HCT116 (cell line): ENCODE results near the gene TSPAN5. TPM values are rescaled to one million over a fixed set of nuclear protein-coding genes. Genes with fewer than 3 reads are reported as not detected.

ENCODE experiments used
- ATAC-seq: fragments of 200-7000 bp; cut with Tn5 transposase; 2 replicates; pipeline ENCODE4 v1.9.1; 2020; ENCODE audit warnings: mild to moderate bottlenecking, moderate library complexity
- BruUV-seq: library from RNA; stranded (reverse); fragments of 400-500 nt; replicated peaks from 2 replicates; lab custom pipeline; 2021; lab: Mats Ljungman, UMichigan
- CTCF ChIA-PET: fragments of 300-600 bp; sonication (Branson Sonifier 250); formaldehyde crosslinking; loops from one replicate; lab custom pipeline; 2021; ENCODE audit warnings: antibody characterized with exemption; lab: Charles Lee
- POLR2A ChIA-PET: fragments of 300-600, 350-600 bp; sonication (Branson Sonifier 250); formaldehyde crosslinking; loops from one replicate; lab custom pipeline; 2021; ENCODE audit warnings: antibody characterized with exemption; lab: Charles Lee
- RAD21 ChIA-PET, 2 experiments: fragments of 300-600 bp; sonication (Branson Sonifier 250); formaldehyde crosslinking; loops; one replicate each; lab custom pipeline; 2023; ENCODE audit warnings: low total read pairs in 2 of 2; ENCODE audit not compliant: uncharacterized antibody in 2 of 2, unreplicated experiment in 2 of 2, low non-redundant PET in 1 of 2; lab: Charles Lee
- DNase-seq: peaks from one replicate; pipeline ENCODE4 v3.0.0-alpha.2; 2010; ENCODE audit warnings: low read depth, low spot score
- H2AFZ ChIP-seq: fragments of 200-600 bp; shearing (Covaris generic), sonication (generic); 2 replicates; pipeline ENCODE4 v1.6.1; 2017; ENCODE audit warnings: low read depth, mixed run types, mixed read lengths, antibody characterized with exemption, low read length; ENCODE audit not compliant: poor library complexity, severe bottlenecking
- H3K27ac ChIP-seq: 2 replicates; pipeline ENCODE4 v1.5.1; 2012; ENCODE audit warnings: low read depth, low read length
- H3K27me3 ChIP-seq: fragments of 200-600 bp; sonication (generic); 2 replicates; pipeline ENCODE4 v1.6.1; 2016; ENCODE audit warnings: mixed run types, low read length, mixed read lengths; ENCODE audit not compliant: insufficient read depth
- H3K36me3 ChIP-seq, 2 experiments: fragments of 200-500 bp in 1 of 2; fragments of 200-600 bp in 1 of 2; sonication (Bioruptor generic) in 1 of 2; sonication (generic) in 1 of 2; 2 replicates each; pipeline versions ENCODE4 v1.5.1 to v1.6.1; 2014 to 2016; ENCODE audit warnings: low read length in 2 of 2, inconsistent platforms in 1 of 2, mixed read lengths in 1 of 2, mixed run types in 1 of 2; ENCODE audit not compliant: insufficient read depth in 2 of 2, control insufficient read depth in 1 of 2
- H3K4me1 ChIP-seq, 2 experiments: fragments of 200-600 bp in 1 of 2; sonication (generic) in 1 of 2; 2 replicates each; pipeline versions ENCODE4 v1.5.1 to v1.6.1; 2012 to 2017; ENCODE audit warnings: low read length in 2 of 2, inconsistent platforms in 1 of 2, mild to moderate bottlenecking in 1 of 2, mixed read lengths in 1 of 2, mixed run types in 1 of 2, moderate library complexity in 1 of 2; ENCODE audit not compliant: insufficient read depth in 2 of 2, control insufficient read depth in 1 of 2
- H3K4me2 ChIP-seq: fragments of 200-600 bp; sonication (generic); 2 replicates; pipeline ENCODE4 v1.6.1; 2017; ENCODE audit warnings: mixed run types, low read length, mixed read lengths
- H3K4me3 ChIP-seq, 2 experiments: fragments of 200-600 bp in 1 of 2; sonication (generic) in 1 of 2; replicated peaks in 1 of 2; 2 replicates each; pipeline ENCODE4 v1.5.1; 2011 to 2016; ENCODE audit warnings: low read length in 2 of 2, control low read depth in 1 of 2, low read depth in 1 of 2, mild to moderate bottlenecking in 1 of 2, mixed read lengths in 1 of 2, mixed run types in 1 of 2
- H3K79me2 ChIP-seq: fragments of 200-600 bp; sonication (generic); 2 replicates; pipeline ENCODE4 v1.6.1; 2017; ENCODE audit warnings: mild to moderate bottlenecking, mixed run types, low read length, moderate library complexity, mixed read lengths; ENCODE audit not compliant: insufficient read depth
- H3K9ac ChIP-seq: fragments of 200-600 bp; sonication (generic); 2 replicates; pipeline ENCODE4 v1.6.1; 2016; ENCODE audit warnings: low read length, mixed read lengths
- H3K9me2 ChIP-seq: fragments of 200-600 bp; sonication (generic), shearing (Covaris generic); 2 replicates; pipeline ENCODE4 v1.6.1; 2017; ENCODE audit warnings: mixed run types, mild to moderate bottlenecking, moderate library complexity; ENCODE audit not compliant: insufficient read depth
- H3K9me3 ChIP-seq, 2 experiments: fragments of 200-500 bp in 1 of 2; fragments of 200-600 bp in 1 of 2; sonication (Bioruptor generic) in 1 of 2; sonication (generic) in 1 of 2; 2 replicates each; pipeline ENCODE4 v1.6.1; 2014 to 2017; ENCODE audit warnings: low read length in 2 of 2, mixed read lengths in 2 of 2, inconsistent platforms in 1 of 2, low read depth in 1 of 2, mild to moderate bottlenecking in 1 of 2, mixed run types in 1 of 2, moderate library complexity in 1 of 2; ENCODE audit not compliant: control insufficient read depth in 1 of 2, insufficient read depth in 1 of 2
- H4K20me1 ChIP-seq: fragments of 200-600 bp; sonication (generic), shearing (Covaris generic); 2 replicates; pipeline ENCODE4 v1.6.1; 2017; ENCODE audit warnings: mixed run types, mild to moderate bottlenecking, moderate library complexity; ENCODE audit not compliant: insufficient read depth
- CBX3 ChIP-seq: IDR thresholded peaks from 2 replicates; pipeline ENCODE4 v1.6.1; 2012; ENCODE audit warnings: low read depth
- CEBPB ChIP-seq: IDR thresholded peaks from 2 replicates; pipeline ENCODE4 v1.6.1; 2012; ENCODE audit warnings: low read depth
- EGR1 ChIP-seq: IDR thresholded peaks from 2 replicates; pipeline ENCODE4 v1.6.1; 2012; ENCODE audit warnings: low read depth
- EZH2phosphoT487 ChIP-seq: fragments of 200-600 bp; IDR thresholded peaks from 2 replicates; pipeline ENCODE4 v1.6.1; 2018; ENCODE audit warnings: antibody characterized with exemption, borderline replicate concordance
- JUND ChIP-seq: IDR thresholded peaks from 2 replicates; pipeline ENCODE4 v1.6.1; 2012
- POLR2A ChIP-seq: IDR thresholded peaks from 2 replicates; pipeline ENCODE4 v1.7.0; 2011; ENCODE audit warnings: borderline replicate concordance; ENCODE audit not compliant: insufficient read depth, insufficient read length; ENCODE audit errors: extremely low read depth
- RAD21 ChIP-seq: IDR thresholded peaks from 2 replicates; pipeline ENCODE4 v1.6.1; 2012; ENCODE audit warnings: low read depth, mild to moderate bottlenecking
- SP1 ChIP-seq: IDR thresholded peaks from 2 replicates; pipeline ENCODE4 v1.6.1; 2012; ENCODE audit warnings: low read depth
- TCF7L2 ChIP-seq: IDR thresholded peaks from 2 replicates; pipeline ENCODE4 v1.7.0; 2011; ENCODE audit warnings: borderline replicate concordance, inconsistent platforms; ENCODE audit not compliant: insufficient read depth, insufficient read length; ENCODE audit errors: extremely low read depth
- ZFX ChIP-seq: fragments of 450-650 bp; IDR thresholded peaks from 2 replicates; pipeline ENCODE4 v1.6.1; 2017
- intact Hi-C: fragments of 100-400 bp; cut with micrococcal nuclease; formaldehyde crosslinking; loops from 2 replicates; pipeline ENCODE4 v1.10.0; 2022
- total RNA-seq: library from RNA; stranded (reverse); gene quantifications from one replicate; pipeline ENCODE4 v1.2.1, GENCODE V29; 2021; ENCODE audit not compliant: unreplicated experiment
- TF ChIP-seq, protein P1 (sequence below): IDR thresholded peaks from 2 replicates; pipeline ENCODE4 v1.6.1; 2012
- TF ChIP-seq, protein P2 (sequence below): IDR thresholded peaks from 2 replicates; pipeline ENCODE4 v1.6.1; 2012

The TSPAN5 gene
- total RNA-seq, 1 experiment from 2014 or later: 56.8 TPM

DNA sequence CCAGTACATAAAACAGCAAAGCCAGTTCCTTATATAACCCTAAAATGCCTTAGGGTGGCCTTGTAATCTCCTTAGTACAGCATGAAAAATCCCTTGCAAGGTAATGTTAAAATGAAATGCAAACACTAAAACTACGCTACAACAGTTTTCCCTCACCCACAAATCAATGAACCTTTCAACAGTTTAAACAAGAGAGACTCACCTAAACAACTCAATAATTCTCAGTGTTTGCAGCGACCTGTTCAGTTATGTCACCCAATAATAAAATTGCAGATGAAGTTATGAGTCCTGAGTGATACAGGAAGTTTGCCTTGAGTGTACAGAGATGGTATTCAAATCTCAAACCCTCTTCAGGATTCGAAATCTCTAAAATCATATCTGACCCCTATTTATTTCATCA lies 25.3 kb downstream of the TSPAN5 start:
- no peak overlapping the region for H3K4me3 ChIP-seq
- no peak overlapping the region for H3K9ac ChIP-seq
- CTCF ChIA-PET: no interaction called here
- no TSS peak for BruUV-seq
- POLR2A ChIA-PET: no interaction called here
- H3K27me3 ChIP-seq: no peaks in the 10 kb centered on the region
- H3K27ac ChIP-seq: no peak overlapping the region
- no peaks in the 10 kb centered on the region for H3K36me3 ChIP-seq
- peaks cover 100% of the 10 kb centered on the region for H3K79me2 ChIP-seq
- RAD21 ChIA-PET: no interaction called here
- H3K9me3 ChIP-seq: no peaks in the 10 kb centered on the region
- no peak for ATAC-seq
- H2AFZ ChIP-seq: no peak overlapping the region
- H3K9me2 ChIP-seq: no peaks in the 10 kb centered on the region
- H3K4me1 ChIP-seq: peaks cover 30 to 68% of the 10 kb centered on the region in 2 experiments
- DNase-seq: no peak
- H3K4me2 ChIP-seq: no peak overlapping the region; the same call in 1 of the 2 replicates
- intact Hi-C loops: no loop called here
- TF ChIP-seq POLR2A: no peak
- TF ChIP-seq, all 23 proteins: peak for 0
- H4K20me1 ChIP-seq: no peaks in the 10 kb centered on the region

DNA sequence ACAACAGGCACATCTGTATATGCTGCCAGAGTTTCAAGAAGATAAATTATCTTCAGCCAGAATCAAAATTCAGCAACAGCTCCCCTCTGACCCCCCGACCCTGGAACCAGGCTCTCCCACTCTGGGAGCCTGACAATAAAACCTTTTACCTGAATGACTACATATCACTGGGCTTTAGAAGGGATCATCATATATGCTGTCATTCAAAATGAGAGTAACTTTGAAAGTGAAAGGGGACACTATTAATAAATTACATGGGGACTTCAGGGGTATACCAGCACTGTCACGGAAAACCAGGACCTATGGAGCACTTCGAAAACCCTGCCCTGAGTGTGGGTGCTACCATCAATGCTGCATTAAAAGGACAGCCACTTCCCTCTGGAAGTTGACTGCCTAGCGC lies 26.2 kb downstream of the TSPAN5 start:
- no peak overlapping the region for H3K9ac ChIP-seq
- H3K9me2 ChIP-seq: no peaks in the 10 kb centered on the region
- BruUV-seq: no TSS peak
- CTCF ChIA-PET: no interaction called here
- POLR2A ChIA-PET: no interaction called here
- H3K9me3 ChIP-seq: no peaks in the 10 kb centered on the region
- no peak overlapping the region for H2AFZ ChIP-seq
- RAD21 ChIA-PET: no interaction called here
- no peak overlapping the region for H3K4me3 ChIP-seq
- H4K20me1 ChIP-seq: no peaks in the 10 kb centered on the region
- intact Hi-C loops: no loop called here
- peaks cover 39 to 74% of the 10 kb centered on the region in 2 experiments for H3K4me1 ChIP-seq
- no peak for ATAC-seq
- H3K4me2 ChIP-seq: no peak overlapping the region
- H3K27ac ChIP-seq: no peak overlapping the region
- TF ChIP-seq, protein P1, sequence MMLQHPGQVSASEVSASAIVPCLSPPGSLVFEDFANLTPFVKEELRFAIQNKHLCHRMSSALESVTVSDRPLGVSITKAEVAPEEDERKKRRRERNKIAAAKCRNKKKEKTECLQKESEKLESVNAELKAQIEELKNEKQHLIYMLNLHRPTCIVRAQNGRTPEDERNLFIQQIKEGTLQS: no peak
- TF ChIP-seq TCF7L2 (no peak), RAD21 (no peak), EGR1 (no peak), EZH2phosphoT487 (no peak), CEBPB (no peak), SP1 (no peak), CBX3 (no peak), ZFX (no peak), JUND (no peak)
- TF ChIP-seq, protein P2, sequence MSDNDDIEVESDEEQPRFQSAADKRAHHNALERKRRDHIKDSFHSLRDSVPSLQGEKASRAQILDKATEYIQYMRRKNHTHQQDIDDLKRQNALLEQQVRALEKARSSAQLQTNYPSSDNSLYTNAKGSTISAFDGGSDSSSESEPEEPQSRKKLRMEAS: no peak
- no peaks in the 10 kb centered on the region for H3K36me3 ChIP-seq
- DNase-seq: no peak
- H3K79me2 ChIP-seq: peaks cover 100% of the 10 kb centered on the region
- no peaks in the 10 kb centered on the region for H3K27me3 ChIP-seq
